ENCODE measurements around the gene CISD1.
"Not testable (repeated sequence)": the region's sequence is repeated elsewhere in the genome, so short reads cannot be mapped to it uniquely, and the experiment has no call there.

CISD1 gene

GRCh38 chr10:58268946-58269781 is at the start of gene CISD1:
Gene CISD1 (plus strand): TSS chr10:58269162. CDS start chr10:58269274, 112 bp downstream.
- peak; percentile 99 for DNase-seq (ENCODE audit: low spot score)

- no peak for DNase-seq (ENCODE audit: low spot score)
Observed at GRCh38 chr10:58219875-58220274, 49.1 kb upstream of the CISD1 start.

DNA sequence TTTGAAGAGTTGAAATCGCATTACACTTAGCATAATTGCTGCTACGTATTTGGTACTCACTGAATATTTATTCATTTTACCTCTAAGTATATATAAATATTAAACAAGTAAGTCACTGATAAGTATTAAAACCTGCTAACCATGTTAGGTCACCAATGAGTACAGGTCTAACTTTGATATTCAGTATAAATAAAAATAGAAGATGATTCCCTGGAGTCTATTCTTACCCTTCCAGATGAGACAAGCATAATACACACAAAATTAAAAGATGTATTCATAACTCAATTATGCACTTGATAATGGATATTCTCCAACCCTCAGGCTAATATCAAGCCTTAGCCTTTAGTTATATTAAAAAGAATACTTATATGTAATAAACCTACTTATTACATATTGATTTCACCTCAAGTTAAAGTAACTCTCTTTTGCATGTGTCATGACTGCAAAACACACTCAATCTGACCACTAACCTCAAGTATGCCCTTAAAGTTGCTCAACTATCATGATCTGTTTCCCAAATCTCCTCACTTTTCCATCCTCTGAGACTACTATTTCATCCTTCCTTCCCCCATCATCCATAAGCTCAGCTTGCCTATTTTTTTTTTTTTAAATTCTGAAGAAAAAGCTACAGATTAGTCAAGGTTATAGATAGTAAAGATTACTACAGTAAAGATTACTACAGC is 48.1 kb upstream of the CISD1 start:
- no peak for DNase-seq (ENCODE audit: low spot score)

DNA sequence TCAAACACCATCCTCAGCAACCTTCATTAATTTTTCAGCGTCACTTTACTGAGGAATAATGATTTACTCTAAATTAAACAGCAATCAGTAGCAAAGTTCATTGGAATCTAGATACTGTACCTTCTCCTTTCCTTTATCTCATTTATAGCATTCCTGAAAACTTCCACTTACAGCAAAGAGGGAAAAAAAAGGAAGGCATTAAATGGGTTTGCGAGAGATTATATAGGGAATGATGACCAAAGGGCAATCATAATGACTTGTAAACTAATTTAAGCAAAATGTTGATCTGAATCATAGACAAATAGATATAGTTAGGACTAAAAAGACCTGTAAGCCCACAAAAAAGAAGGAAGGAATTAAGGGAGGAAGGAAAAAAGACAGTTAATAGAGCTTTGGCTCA is 43.3 kb upstream of the CISD1 start:
- DNase-seq (ENCODE audit: low spot score): no peak

DNA sequence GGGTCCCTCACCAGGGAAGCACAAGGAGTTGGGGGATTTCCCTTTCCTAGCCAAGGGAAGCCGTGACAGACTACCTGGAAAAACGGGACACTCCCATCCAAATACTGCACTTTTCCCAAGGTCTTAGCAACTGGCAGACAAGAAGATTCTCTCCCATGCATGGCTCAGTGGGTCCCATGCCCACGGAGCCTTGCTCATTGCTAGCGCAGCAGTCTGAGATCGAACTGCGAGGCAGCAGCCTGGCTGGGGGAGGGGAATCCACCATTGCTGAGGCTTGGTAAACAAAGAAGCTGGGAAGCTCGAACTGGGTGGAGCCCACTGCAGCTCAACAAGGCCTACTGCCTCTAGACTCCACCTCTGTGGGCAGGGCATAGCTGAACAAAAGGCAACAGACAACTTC is 39.1 kb upstream of the CISD1 start:
- not testable (repeated sequence) for DNase-seq (ENCODE audit: low spot score)

- peak; percentile 93 for DNase-seq (ENCODE audit: low spot score)
Observed at GRCh38 chr10:58237014-58237834, 31.7 kb upstream of the CISD1 start.

GRCh38 chr10:58239561-58240169 is 29.3 kb upstream of the CISD1 start:
- peak; percentile 89 for DNase-seq (ENCODE audit: low spot score)

DNA sequence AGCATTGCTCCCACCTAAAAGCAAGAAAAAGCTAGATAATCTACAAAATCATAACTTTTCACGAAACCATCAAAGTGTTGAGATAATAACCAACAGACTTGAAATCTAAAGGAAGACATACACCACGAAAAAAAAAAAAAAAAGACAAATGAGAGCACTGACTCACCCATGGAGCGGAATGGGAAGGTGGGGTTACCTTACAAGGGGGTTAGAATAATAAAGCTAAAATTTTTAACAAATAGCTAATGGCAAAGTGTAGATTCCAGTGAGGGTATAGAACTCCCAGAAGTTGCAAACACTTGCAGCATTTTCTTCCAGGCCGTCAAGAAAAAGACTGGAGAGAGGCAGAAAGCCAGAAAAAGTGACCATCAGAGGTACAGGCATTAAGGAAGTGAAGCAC is 28.4 kb upstream of the CISD1 start:
- peak; percentile 17 for DNase-seq (ENCODE audit: low spot score)

DNA sequence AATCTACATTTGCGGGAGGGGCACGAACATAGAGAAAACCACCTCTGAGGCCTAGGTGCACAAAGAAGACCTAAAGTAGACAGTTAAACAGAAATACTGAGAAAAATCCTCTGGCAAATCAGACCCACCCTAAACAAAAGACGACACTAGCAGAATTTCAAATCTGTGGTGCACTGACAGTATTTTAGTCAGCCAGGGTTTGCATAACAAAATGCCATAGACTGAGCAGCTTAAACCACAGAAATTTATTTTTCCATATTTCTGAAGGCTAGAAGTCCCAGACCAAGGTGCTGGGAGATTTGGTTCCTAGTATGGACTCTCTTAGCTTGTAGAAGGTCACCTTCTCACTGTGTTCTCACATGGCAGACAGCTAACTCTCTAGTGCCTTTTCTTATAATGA is 27.6 kb upstream of the CISD1 start:
- no peak for DNase-seq (ENCODE audit: low spot score)

DNA sequence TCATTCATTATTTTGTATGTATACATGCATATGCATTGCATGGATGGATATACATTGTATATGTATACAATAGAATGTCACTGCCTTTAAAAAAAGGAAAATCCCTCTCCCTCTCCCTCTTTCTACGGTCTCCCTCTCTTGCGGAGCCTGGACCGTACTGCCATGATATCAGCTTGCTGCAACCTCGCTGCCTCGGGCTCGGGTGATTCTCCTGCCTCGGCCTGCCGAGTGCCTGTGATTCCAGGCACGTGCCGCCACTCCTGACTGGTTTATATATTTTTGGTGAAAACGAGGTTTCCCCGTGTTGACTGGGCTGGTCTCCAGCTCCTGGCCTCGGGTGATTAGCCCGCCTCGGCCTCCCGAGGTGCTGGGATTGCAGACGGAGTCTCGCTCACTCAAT is 25.7 kb upstream of the CISD1 start:
- no peak for DNase-seq (ENCODE audit: low spot score)

DNA sequence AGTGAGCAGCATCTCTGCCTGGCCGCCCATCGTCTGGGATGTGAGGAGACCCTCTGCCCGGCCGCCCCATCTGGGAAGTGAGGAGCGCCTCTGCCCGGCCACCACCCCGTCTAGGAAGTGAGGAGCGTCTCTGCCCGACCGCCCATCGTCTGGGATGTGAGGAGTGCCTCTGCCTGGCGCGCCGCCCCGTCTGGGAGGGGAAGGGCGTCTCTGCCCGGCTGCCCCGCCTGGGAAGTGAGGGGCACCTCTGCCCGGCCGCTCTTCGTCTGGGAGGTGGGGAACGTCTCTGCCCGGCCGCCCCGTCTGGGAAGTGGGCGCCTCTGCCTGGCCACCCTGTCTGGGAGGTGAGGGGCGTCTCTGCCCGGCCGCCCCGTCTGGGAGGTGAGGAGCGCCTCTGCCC is 25.2 kb upstream of the CISD1 start:
- not testable (repeated sequence) for DNase-seq (ENCODE audit: low spot score)

DNA sequence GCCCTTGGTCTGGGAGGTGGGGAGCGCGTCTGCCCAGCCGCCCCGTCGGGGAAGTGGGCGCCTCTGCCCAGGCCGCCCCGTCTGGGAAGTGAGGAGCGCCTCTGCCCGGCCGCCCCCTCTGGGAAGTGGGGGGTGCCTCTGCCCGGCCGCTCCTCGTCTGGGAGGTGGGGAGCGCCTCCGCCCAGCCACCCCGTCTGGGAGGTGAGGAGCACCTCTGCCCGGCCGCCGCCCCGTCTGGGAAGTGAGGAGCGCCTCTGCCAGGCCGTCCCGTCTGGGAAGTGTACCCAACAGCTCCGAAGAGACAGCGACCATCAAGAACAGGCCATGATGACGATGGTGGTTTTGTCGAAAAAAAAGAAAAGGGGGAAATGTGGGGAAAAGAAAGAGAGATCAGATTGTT is 24.7 kb upstream of the CISD1 start:
- DNase-seq (ENCODE audit: low spot score): not testable (repeated sequence)

DNA sequence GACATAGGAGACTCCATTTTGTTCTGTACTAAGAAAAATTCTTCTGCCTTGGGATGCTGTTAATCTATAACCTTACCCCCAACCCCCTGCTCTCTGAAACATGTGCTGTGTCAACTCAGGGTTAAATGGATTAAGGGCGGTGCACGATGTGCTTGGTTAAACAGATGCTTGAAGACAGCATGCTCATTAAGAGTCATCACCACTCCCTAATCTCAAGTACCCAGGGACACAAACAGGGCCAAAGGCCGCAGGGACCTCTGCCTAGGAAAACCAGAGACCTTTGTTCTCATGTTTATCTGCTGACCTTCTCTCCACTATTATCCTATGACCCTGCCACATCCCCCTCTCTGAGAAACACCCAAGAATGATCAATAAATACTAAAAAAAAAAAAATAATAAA is 24.3 kb upstream of the CISD1 start:
- not testable (repeated sequence) for DNase-seq (ENCODE audit: low spot score)

DNA sequence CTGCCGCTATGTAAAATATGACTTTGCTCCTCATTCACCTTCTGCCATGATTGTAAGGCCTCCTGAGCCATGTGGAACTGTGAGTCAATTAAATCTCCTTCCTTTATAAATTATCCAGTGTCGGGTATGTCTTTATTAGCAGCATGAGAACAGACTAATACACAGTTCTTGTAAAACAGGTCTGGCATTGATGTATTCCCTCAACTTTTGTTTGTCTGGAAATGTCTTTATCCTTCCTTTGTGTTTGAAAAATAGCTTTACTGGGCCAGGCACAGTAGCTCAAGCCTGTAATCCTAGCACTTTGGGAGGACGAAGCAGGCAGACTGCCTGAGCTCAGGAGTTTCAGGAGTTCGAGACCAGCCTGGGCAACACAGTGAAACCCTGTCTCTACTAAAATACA is 15.8 kb upstream of the CISD1 start:
- DNase-seq (ENCODE audit: low spot score): no peak

- peak; percentile 29 for DNase-seq (ENCODE audit: low spot score)
Observed at GRCh38 chr10:58254644-58255043, 14.3 kb upstream of the CISD1 start.

DNA sequence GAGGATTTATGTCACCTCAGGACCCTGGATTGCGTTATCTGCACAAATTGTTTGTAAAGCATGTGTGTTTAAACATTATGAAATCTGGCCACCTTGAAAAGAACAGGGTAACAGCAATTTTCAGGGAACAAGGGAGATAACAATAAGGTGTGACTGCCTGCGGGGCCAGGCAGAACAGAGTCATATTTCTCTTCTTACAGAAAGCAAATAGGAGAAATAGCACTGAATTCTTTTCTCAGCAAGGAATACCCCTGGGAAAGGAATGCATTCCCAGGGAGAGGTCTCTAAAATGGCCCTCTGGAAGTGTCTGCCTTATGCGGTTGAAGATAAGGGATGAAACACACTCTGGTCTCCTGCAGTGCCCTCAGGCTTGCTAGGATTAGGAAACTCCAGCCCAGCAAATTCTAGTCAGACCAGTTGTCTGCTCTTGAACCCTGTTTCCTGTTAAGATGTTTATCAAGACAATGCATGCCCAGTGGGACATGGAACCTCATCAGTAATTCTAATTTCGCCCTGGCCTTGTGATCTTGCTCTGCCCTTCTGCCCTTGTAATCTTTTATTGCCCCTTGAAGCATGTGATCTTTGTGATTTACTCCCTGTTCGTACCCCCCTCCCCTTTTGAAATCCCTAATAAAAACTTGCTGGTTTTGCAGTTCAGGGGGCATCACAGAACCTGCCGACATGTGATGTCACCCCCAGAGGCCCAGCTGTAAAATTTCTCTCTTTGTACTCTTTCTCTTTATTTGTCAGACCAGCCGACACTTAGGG is 12.8 kb upstream of the CISD1 start:
- DNase-seq (ENCODE audit: low spot score): not testable (repeated sequence)

DNA sequence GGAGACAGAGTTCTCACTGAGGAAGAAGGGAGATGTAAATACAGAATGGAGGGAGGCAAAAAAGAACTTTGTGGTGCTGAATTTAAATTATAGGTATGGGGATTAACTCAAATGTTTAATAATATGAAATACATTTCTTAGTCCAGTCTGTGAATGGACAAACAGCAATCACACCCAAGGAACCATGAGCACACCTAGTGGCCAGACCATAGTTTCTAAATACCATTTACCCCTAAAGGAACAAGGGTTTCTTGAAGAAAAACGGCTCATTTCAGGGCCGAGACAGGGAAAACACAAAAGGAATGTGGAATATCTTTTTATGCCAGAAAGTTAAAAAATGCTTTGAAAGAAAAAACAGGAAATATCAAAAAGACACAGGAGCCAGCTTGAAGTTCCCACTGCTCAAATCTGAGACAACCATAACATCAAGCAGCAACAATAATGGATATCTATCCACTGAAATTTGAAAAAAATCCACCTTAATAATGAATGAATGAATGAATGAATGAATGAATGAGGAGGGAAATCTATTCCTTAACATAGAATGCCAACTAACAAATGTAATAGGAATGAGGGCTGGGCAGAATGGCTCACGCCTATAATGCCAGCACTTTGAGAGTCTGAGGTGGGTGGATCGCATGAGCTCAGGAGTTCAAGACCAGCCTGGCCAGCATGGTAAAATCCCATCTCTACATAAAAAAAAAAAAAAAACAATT is 9.8 kb upstream of the CISD1 start:
- no peak for DNase-seq (ENCODE audit: low spot score)

DNA sequence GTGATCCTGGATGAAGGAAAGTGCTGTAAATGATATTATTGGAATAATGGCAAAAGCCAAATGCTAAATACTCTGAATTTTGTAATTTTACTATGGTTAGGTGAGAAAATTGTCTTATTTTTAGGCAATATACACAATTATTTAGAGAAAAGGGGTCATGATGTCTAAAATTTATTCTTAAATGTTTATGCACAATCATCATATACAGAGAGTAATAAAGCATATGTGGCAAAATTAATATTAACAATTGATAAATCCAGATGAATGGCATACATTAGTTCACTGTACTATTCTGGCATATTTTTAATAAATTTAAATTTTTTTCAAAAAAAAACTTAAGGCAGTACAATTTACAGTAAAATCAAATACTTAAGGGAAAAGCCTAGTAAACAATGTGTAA is 8.6 kb upstream of the CISD1 start:
- no peak for DNase-seq (ENCODE audit: low spot score)

- no peak for DNase-seq (ENCODE audit: low spot score)
Observed at GRCh38 chr10:58262766-58263165, 6.2 kb upstream of the CISD1 start.

- DNase-seq (ENCODE audit: low spot score): peak; percentile 41
Observed at GRCh38 chr10:58264780-58265179, 4.2 kb upstream of the CISD1 start.

- DNase-seq (ENCODE audit: low spot score): peak; percentile 3
Observed at GRCh38 chr10:58265249-58265648, 3.7 kb upstream of the CISD1 start.

All from kidney capillary endothelial cell (primary cell).